HCT116 (cell line): ENCODE results near the gene RARB. TPM values are rescaled to one million over a fixed set of nuclear protein-coding genes. Genes with fewer than 3 reads are reported as not detected.

Source experiments
- ATAC-seq: fragments of 200-7000 bp; cut with Tn5 transposase; 2 replicates; pipeline ENCODE4 v1.9.1; 2020; ENCODE audit warnings: mild to moderate bottlenecking, moderate library complexity
- Bru-seq: library from RNA; stranded (reverse); fragments of 400-500 nt; gene quantifications from one replicate; lab custom pipeline; 2021; lab: Mats Ljungman, UMichigan
- BruChase-seq, 2 experiments: library from RNA; stranded (reverse); fragments of 400-500 nt; gene quantifications; one replicate each; lab custom pipeline; 2021; lab: Mats Ljungman, UMichigan
- BruUV-seq: library from RNA; stranded (reverse); fragments of 400-500 nt; replicated peaks from 2 replicates; lab custom pipeline; 2021; lab: Mats Ljungman, UMichigan
- CTCF ChIA-PET: fragments of 300-600 bp; sonication (Branson Sonifier 250); formaldehyde crosslinking; loops from one replicate; lab custom pipeline; 2021; ENCODE audit warnings: antibody characterized with exemption; lab: Charles Lee
- POLR2A ChIA-PET: fragments of 300-600, 350-600 bp; sonication (Branson Sonifier 250); formaldehyde crosslinking; loops from one replicate; lab custom pipeline; 2021; ENCODE audit warnings: antibody characterized with exemption; lab: Charles Lee
- RAD21 ChIA-PET, 2 experiments: fragments of 300-600 bp; sonication (Branson Sonifier 250); formaldehyde crosslinking; loops; one replicate each; lab custom pipeline; 2023; ENCODE audit warnings: low total read pairs in 2 of 2; ENCODE audit not compliant: uncharacterized antibody in 2 of 2, unreplicated experiment in 2 of 2, low non-redundant PET in 1 of 2; lab: Charles Lee
- DNase-seq: peaks from one replicate; pipeline ENCODE4 v3.0.0-alpha.2; 2010; ENCODE audit warnings: low read depth, low spot score
- H2AFZ ChIP-seq: fragments of 200-600 bp; shearing (Covaris generic), sonication (generic); 2 replicates; pipeline ENCODE4 v1.6.1; 2017; ENCODE audit warnings: low read depth, mixed run types, mixed read lengths, antibody characterized with exemption, low read length; ENCODE audit not compliant: poor library complexity, severe bottlenecking
- H3K27ac ChIP-seq: 2 replicates; pipeline ENCODE4 v1.5.1; 2012; ENCODE audit warnings: low read depth, low read length
- H3K27me3 ChIP-seq: fragments of 200-600 bp; sonication (generic); 2 replicates; pipeline ENCODE4 v1.6.1; 2016; ENCODE audit warnings: mixed run types, low read length, mixed read lengths; ENCODE audit not compliant: insufficient read depth
- H3K36me3 ChIP-seq, 2 experiments: fragments of 200-500 bp in 1 of 2; fragments of 200-600 bp in 1 of 2; sonication (Bioruptor generic) in 1 of 2; sonication (generic) in 1 of 2; 2 replicates each; pipeline versions ENCODE4 v1.5.1 to v1.6.1; 2014 to 2016; ENCODE audit warnings: low read length in 2 of 2, inconsistent platforms in 1 of 2, mixed read lengths in 1 of 2, mixed run types in 1 of 2; ENCODE audit not compliant: insufficient read depth in 2 of 2, control insufficient read depth in 1 of 2
- H3K4me1 ChIP-seq, 2 experiments: fragments of 200-600 bp in 1 of 2; sonication (generic) in 1 of 2; 2 replicates each; pipeline versions ENCODE4 v1.5.1 to v1.6.1; 2012 to 2017; ENCODE audit warnings: low read length in 2 of 2, inconsistent platforms in 1 of 2, mild to moderate bottlenecking in 1 of 2, mixed read lengths in 1 of 2, mixed run types in 1 of 2, moderate library complexity in 1 of 2; ENCODE audit not compliant: insufficient read depth in 2 of 2, control insufficient read depth in 1 of 2
- H3K4me2 ChIP-seq: fragments of 200-600 bp; sonication (generic); 2 replicates; pipeline ENCODE4 v1.6.1; 2017; ENCODE audit warnings: mixed run types, low read length, mixed read lengths
- H3K4me3 ChIP-seq, 2 experiments: fragments of 200-600 bp in 1 of 2; sonication (generic) in 1 of 2; replicated peaks in 1 of 2; 2 replicates each; pipeline ENCODE4 v1.5.1; 2011 to 2016; ENCODE audit warnings: low read length in 2 of 2, control low read depth in 1 of 2, low read depth in 1 of 2, mild to moderate bottlenecking in 1 of 2, mixed read lengths in 1 of 2, mixed run types in 1 of 2
- H3K79me2 ChIP-seq: fragments of 200-600 bp; sonication (generic); 2 replicates; pipeline ENCODE4 v1.6.1; 2017; ENCODE audit warnings: mild to moderate bottlenecking, mixed run types, low read length, moderate library complexity, mixed read lengths; ENCODE audit not compliant: insufficient read depth
- H3K9ac ChIP-seq: fragments of 200-600 bp; sonication (generic); 2 replicates; pipeline ENCODE4 v1.6.1; 2016; ENCODE audit warnings: low read length, mixed read lengths
- H3K9me2 ChIP-seq: fragments of 200-600 bp; sonication (generic), shearing (Covaris generic); 2 replicates; pipeline ENCODE4 v1.6.1; 2017; ENCODE audit warnings: mixed run types, mild to moderate bottlenecking, moderate library complexity; ENCODE audit not compliant: insufficient read depth
- H3K9me3 ChIP-seq, 2 experiments: fragments of 200-500 bp in 1 of 2; fragments of 200-600 bp in 1 of 2; sonication (Bioruptor generic) in 1 of 2; sonication (generic) in 1 of 2; 2 replicates each; pipeline ENCODE4 v1.6.1; 2014 to 2017; ENCODE audit warnings: low read length in 2 of 2, mixed read lengths in 2 of 2, inconsistent platforms in 1 of 2, low read depth in 1 of 2, mild to moderate bottlenecking in 1 of 2, mixed run types in 1 of 2, moderate library complexity in 1 of 2; ENCODE audit not compliant: control insufficient read depth in 1 of 2, insufficient read depth in 1 of 2
- H4K20me1 ChIP-seq: fragments of 200-600 bp; sonication (generic), shearing (Covaris generic); 2 replicates; pipeline ENCODE4 v1.6.1; 2017; ENCODE audit warnings: mixed run types, mild to moderate bottlenecking, moderate library complexity; ENCODE audit not compliant: insufficient read depth
- SRF ChIP-seq: IDR thresholded peaks from 2 replicates; pipeline ENCODE4 v1.6.1; 2012; ENCODE audit warnings: low read depth
- TCF7L2 ChIP-seq: IDR thresholded peaks from 2 replicates; pipeline ENCODE4 v1.7.0; 2011; ENCODE audit warnings: borderline replicate concordance, inconsistent platforms; ENCODE audit not compliant: insufficient read depth, insufficient read length; ENCODE audit errors: extremely low read depth
- intact Hi-C: fragments of 100-400 bp; cut with micrococcal nuclease; formaldehyde crosslinking; loops from 2 replicates; pipeline ENCODE4 v1.10.0; 2022
- long read RNA-seq: library from polyadenylated mRNA; unstranded; transcript quantifications from one replicate; pipeline ENCODE4 v2.0.0, GENCODE V29; 2021; ENCODE audit not compliant: unreplicated experiment
- polyA plus RNA-seq: library from polyadenylated mRNA; unstranded; fragments of >200 nt; gene quantifications from 2 replicates; pipeline ENCODE4 v1.2.1, GENCODE V29; 2012; ENCODE audit warnings: missing spikeins
- total RNA-seq: library from RNA; stranded (reverse); gene quantifications from one replicate; pipeline ENCODE4 v1.2.1, GENCODE V29; 2021; ENCODE audit not compliant: unreplicated experiment
- TF ChIP-seq, protein P1 (sequence below), 3 experiments: fragments of 200-600 bp in 1 of 3; sonication (generic) in 1 of 3; IDR thresholded peaks in 2 of 3; conservative IDR thresholded peaks in 1 of 3; 2 replicates each; pipeline ENCODE4 v1.5.1; 2012 to 2017; ENCODE audit warnings: low read depth in 2 of 3, low read length in 2 of 3, antibody characterized with exemption in 1 of 3, borderline replicate concordance in 1 of 3, control low read depth in 1 of 3, mild to moderate bottlenecking in 1 of 3, mixed read lengths in 1 of 3, mixed run types in 1 of 3, moderate library complexity in 1 of 3; ENCODE audit not compliant: insufficient read depth in 1 of 3

The RARB gene
- total RNA-seq (not detected), Bru-seq, nascent RNA (percentile 1 among the genes with signal in this experiment), BruChase-seq, experiment 1, labeled RNA remaining after a 6-hour chase (not detected), BruChase-seq, experiment 2, labeled RNA remaining after a 2-hour chase (not detected)
- polyA plus RNA-seq = not detected in 2 replicates
- long read RNA-seq = 0 reads

DNA sequence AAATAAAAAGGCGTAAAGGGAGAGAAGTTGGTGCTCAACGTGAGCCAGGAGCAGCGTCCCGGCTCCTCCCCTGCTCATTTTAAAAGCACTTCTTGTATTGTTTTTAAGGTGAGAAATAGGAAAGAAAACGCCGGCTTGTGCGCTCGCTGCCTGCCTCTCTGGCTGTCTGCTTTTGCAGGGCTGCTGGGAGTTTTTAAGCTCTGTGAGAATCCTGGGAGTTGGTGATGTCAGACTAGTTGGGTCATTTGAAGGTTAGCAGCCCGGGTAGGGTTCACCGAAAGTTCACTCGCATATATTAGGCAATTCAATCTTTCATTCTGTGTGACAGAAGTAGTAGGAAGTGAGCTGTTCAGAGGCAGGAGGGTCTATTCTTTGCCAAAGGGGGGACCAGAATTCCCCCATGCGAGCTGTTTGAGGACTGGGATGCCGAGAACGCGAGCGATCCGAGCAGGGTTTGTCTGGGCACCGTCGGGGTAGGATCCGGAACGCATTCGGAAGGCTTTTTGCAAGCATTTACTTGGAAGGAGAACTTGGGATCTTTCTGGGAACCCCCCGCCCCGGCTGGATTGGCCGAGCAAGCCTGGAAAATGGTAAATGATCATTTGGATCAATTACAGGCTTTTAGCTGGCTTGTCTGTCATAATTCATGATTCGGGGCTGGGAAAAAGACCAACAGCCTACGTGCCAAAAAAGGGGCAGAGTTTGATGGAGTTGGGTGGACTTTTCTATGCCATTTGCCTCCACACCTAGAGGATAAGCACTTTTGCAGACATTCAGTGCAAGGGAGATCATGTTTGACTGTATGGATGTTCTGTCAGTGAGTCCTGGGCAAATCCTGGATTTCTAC, at the start of gene RARB:
TSS of gene RARB (plus strand) at position 322 of the 847 bp plus-strand sequence. CDS start at position 791, 469 bp downstream.
- TF ChIP-seq, protein P1, sequence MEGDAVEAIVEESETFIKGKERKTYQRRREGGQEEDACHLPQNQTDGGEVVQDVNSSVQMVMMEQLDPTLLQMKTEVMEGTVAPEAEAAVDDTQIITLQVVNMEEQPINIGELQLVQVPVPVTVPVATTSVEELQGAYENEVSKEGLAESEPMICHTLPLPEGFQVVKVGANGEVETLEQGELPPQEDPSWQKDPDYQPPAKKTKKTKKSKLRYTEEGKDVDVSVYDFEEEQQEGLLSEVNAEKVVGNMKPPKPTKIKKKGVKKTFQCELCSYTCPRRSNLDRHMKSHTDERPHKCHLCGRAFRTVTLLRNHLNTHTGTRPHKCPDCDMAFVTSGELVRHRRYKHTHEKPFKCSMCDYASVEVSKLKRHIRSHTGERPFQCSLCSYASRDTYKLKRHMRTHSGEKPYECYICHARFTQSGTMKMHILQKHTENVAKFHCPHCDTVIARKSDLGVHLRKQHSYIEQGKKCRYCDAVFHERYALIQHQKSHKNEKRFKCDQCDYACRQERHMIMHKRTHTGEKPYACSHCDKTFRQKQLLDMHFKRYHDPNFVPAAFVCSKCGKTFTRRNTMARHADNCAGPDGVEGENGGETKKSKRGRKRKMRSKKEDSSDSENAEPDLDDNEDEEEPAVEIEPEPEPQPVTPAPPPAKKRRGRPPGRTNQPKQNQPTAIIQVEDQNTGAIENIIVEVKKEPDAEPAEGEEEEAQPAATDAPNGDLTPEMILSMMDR (IDR thresholded peaks at IDR 0.05 in 2 of 3, conservative IDR thresholded peaks at IDR 0.05 in 1 of 3; ENCODE audit: borderline replicate concordance in 1 of 3, insufficient read depth in 1 of 3, low read depth in 2 of 3, low read length in 2 of 3) = no peak
- TF ChIP-seq SRF = no peak
- POLR2A ChIA-PET = no interaction called here

DNA sequence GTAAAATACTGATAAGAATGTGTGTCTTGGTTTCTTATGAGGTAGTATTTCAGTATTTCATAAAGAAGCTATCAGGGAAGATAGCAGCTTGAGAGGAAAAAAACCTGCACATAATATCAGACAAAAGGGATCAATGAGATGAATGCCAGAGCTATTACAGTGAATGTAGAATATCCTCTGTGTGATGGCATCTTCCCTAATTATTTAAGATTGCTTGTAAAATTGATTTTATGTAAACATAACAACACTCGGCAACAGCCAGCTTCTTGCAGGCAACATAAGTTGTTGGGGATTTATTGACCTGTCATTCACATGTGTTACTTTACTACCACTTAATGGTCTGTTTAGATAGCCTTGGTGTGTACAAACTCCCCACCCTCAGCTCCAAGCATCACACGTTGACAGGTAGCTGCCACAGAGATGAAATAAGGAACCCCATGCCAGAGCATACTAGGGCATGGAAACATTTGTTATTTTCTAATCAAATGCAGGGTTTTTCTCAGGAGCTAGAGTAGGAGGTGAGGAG, 49.2 kb upstream of the RARB start:
- Histone ChIP-seq H3K9ac (no peak overlapping the region), H3K9me3 (no peaks in the 10 kb centered on the region), H3K27ac (no peak overlapping the region), H3K4me1 (no peaks in the 10 kb centered on the region), H3K79me2 (no peaks in the 10 kb centered on the region), H2AFZ (no peak overlapping the region), H3K27me3 (peaks cover 24% of the 10 kb centered on the region; the same call in 1 of the 2 replicates), H4K20me1 (no peaks in the 10 kb centered on the region), H3K36me3 (no peaks in the 10 kb centered on the region), H3K4me3 (no peak overlapping the region), H3K4me2 (no peak overlapping the region), H3K9me2 (no peaks in the 10 kb centered on the region)
- CTCF ChIA-PET = no interaction called here
- DNase-seq = no peak
- no peak for TF ChIP-seq TCF7L2
- POLR2A ChIA-PET = no interaction called here
- ATAC-seq = no peak
- no TSS peak for BruUV-seq
- RAD21 ChIA-PET = no interaction called here
- intact Hi-C loops = no loop called here

More for the DNA sequence above, at the start of gene RARB:
- BruUV-seq = no TSS peak
- DNase-seq (no peak), ATAC-seq (no peak)
- intact Hi-C loops = no loop called here
- H3K36me3 ChIP-seq = no peaks in the 10 kb centered on the region
- H3K27me3 ChIP-seq = peaks cover 94% of the 10 kb centered on the region
- no peak within 1 kb of the TSS for H3K9ac ChIP-seq
- H3K9me3 ChIP-seq = no peaks in the 10 kb centered on the region
- H3K27ac ChIP-seq = no peak within 1 kb of the TSS
- no peaks in the 10 kb centered on the region for H3K4me1 ChIP-seq
- no peaks in the 10 kb centered on the region for H4K20me1 ChIP-seq
- H3K4me3 ChIP-seq = no peak within 1 kb of the TSS
- H3K9me2 ChIP-seq = no peaks in the 10 kb centered on the region
- CTCF ChIA-PET = no interaction called here
- no peak within 1 kb of the TSS for H2AFZ ChIP-seq
- H3K79me2 ChIP-seq = no peaks in the 10 kb centered on the region
- no peak within 1 kb of the TSS for H3K4me2 ChIP-seq
- RAD21 ChIA-PET = no interaction called here
